GM18520 (cell line): ENCODE results near the gene CROCC.
"Not testable (repeated sequence)": the region's sequence is repeated elsewhere in the genome, so short reads cannot be mapped to it uniquely, and the experiment has no call there.

Experiments
- ATAC-seq: cut with Tn5 transposase; IDR thresholded peaks from one replicate; pipeline ENCODE4 v1.9.1; 2021; ENCODE audit not compliant: unreplicated experiment

Gene CROCC

GRCh38 chr1:16964169-16964568 is 42.4 kb downstream of the CROCC start:
- not testable (repeated sequence) for ATAC-seq

- ATAC-seq = no peak
These were observed 43.8 kb downstream of the CROCC start for GRCh38 chr1:16965486-16966067.

- no peak for ATAC-seq
These were observed 44.6 kb downstream of the CROCC start for GRCh38 chr1:16966282-16966681.

- ATAC-seq = no peak
These were observed 45.4 kb downstream of the CROCC start for GRCh38 chr1:16967095-16967575.

GRCh38 chr1:16967962-16968361 is 46.2 kb downstream of the CROCC start:
- no peak for ATAC-seq

GRCh38 chr1:16968372-16968771 is 46.6 kb downstream of the CROCC start:
- no peak for ATAC-seq

GRCh38 chr1:16969057-16969611 is 47.4 kb downstream of the CROCC start:
- no peak for ATAC-seq

- no peak for ATAC-seq
These were observed 47.9 kb downstream of the CROCC start for GRCh38 chr1:16969651-16970050.

- ATAC-seq = no peak
These were observed 48.6 kb downstream of the CROCC start for GRCh38 chr1:16970132-16970910.

GRCh38 chr1:16971341-16972188 is 49.8 kb downstream of the CROCC start:
- no peak for ATAC-seq

GRCh38 chr1:16972189-16972895 is 50.6 kb downstream of the CROCC start:
- ATAC-seq = no peak

GRCh38 chr1:16973215-16973614 is 51.5 kb downstream of the CROCC start:
- ATAC-seq = no peak

GRCh38 chr1:16975211-16975610 is 53.5 kb downstream of the CROCC start:
- ATAC-seq = no peak

- no peak for ATAC-seq
These were observed 54.1 kb downstream of the CROCC start for GRCh38 chr1:16975838-16976237.

- ATAC-seq = no peak
These were observed 55.2 kb downstream of the CROCC start for GRCh38 chr1:16976966-16977365.

GRCh38 chr1:16977377-16977776 is 55.6 kb downstream of the CROCC start:
- ATAC-seq = no peak

GRCh38 chr1:16978139-16978538 is 56.4 kb downstream of the CROCC start:
- ATAC-seq = no peak

GRCh38 chr1:16978567-16979474 is 57.1 kb downstream of the CROCC start:
- no peak for ATAC-seq

GRCh38 chr1:16979475-16980327 is 58.0 kb downstream of the CROCC start:
- ATAC-seq = no peak
